ENCODE data around the gene NDRG4.

NDRG4 gene

DNA sequence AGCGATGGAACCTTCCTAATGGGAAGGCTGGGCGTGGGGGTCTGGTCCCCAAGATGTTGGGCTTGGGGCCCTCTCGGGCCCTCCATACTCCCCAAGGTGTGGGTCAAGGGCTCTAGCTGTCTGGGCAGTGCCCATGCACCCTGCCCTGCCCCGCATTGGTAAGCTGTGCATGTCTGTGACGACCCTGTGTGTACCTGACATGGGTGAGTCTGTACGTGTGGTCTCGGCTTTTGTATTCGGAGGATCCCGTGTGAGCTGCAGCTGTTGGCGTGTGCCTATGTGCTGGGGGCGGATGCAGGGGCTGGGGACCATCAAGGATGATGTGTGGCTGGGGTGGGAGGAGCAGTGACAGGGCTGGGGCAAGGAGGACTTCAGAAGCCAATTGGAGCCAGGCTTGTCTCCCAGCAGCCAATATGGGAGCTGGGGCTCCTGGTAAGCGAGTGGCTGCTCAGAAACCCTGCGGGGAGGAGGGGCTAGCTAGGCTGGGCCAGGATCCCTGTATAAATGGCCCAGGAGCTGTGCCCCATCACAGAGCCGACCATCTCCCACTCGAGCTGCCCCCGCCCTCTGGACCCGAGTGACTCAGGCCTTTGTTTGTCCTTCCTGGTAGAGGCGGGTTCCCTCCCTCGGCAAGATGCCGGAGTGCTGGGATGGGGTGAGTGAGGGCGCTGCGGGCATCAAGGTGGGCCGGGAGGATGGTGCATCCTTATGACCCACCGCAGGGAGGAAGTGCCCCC, at the start of gene NDRG4:
Gene NDRG4 (plus strand): TSS at position 529 of the 737 bp plus-strand sequence. CDS start 106 bp downstream, at position 635.
- peak; percentile 6 for DNase-seq

- DNase-seq: no peak
Observed at GRCh38 chr16:58450590-58450989, 49.4 kb upstream of the NDRG4 start.

DNA sequence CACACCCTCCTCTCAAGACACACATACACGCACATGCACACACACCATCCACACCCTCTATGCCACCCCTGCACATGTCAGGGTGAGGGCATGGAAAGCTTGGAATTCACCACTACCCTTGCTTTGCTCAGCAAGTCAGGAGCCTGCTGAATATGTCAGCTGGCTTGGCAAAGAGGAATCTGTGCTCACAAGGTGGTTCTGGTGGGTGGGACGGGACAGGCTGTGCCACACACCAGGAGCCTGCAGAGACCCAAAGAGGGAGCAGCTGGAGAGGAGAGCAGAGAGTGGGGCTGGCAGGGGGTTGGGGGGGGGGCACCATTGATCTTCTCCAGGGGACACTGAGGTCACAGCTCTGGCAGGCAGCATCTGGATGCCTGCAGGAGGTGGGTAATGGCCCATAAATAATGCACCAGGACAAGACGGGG, 48.7 kb upstream of the NDRG4 start:
- no peak for DNase-seq

DNA sequence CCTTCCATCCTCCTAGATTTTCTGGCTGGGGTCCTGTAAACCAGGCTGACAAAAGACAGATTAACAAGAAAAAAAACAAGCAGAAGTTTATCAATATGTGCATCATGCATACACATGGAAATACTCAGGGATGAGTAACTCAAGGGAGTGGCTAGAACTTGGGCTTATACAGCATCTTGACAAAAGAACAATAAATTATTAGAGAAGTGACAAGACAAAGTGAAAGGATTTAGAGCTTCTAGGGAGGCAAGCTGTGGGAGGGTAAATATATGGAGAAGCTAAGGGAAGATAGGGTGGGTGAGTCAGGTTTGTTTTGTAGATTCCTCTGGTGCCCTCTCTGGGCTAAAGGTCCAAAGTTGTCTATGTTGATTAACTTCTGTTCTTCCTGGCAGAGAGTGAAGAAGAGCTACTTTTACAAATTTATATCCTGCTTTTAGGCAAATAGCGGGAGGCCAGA, 48.0 kb upstream of the NDRG4 start:
- DNase-seq: peak; percentile 69

GRCh38 chr16:58452640-58453039, 47.3 kb upstream of the NDRG4 start:
- no peak for DNase-seq

GRCh38 chr16:58454178-58454577, 45.8 kb upstream of the NDRG4 start:
- no peak for DNase-seq

- no peak for DNase-seq
Observed at GRCh38 chr16:58454856-58455255, 45.1 kb upstream of the NDRG4 start.

DNA sequence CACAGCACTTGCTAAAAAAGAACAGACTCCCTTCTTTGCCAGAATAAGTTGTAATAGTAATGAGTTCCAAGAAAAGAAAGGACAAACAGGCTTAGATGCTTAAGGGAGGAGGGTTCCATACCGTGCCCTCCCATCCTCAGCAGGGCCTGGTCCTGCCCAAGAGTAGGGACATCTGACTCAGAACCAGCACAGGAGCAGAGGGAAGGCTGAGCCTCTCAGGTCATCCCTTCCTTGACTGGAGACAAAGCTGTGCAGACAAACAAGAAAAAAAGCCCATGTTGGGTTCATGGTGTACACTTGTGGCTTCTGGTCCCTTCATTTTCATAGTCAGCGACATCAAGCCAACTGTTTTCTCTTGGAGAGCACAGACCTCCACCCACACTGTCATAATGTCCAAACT, 44.2 kb upstream of the NDRG4 start:
- DNase-seq: no peak

DNA sequence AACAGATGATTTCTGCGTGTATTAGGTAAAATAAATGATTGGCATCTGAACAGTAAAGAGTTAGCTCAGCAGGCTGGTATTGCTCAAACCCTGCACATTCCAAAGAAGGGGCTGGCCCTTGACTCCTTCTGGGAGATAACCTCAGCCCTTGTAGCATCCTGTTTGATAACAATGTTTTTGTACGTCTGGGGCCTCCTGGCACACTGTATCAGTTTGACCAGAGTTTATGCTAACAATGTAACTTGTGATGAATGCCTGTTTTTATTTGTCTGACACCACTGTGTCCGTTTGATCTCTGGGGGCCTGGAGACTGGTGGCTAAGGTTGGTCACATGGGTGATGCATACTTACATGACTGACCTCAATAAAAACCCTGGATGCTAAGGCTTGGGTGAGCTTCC, 43.8 kb upstream of the NDRG4 start:
- no peak for DNase-seq

GRCh38 chr16:58458606-58459343, 41.2 kb upstream of the NDRG4 start:
- no peak for DNase-seq

DNA sequence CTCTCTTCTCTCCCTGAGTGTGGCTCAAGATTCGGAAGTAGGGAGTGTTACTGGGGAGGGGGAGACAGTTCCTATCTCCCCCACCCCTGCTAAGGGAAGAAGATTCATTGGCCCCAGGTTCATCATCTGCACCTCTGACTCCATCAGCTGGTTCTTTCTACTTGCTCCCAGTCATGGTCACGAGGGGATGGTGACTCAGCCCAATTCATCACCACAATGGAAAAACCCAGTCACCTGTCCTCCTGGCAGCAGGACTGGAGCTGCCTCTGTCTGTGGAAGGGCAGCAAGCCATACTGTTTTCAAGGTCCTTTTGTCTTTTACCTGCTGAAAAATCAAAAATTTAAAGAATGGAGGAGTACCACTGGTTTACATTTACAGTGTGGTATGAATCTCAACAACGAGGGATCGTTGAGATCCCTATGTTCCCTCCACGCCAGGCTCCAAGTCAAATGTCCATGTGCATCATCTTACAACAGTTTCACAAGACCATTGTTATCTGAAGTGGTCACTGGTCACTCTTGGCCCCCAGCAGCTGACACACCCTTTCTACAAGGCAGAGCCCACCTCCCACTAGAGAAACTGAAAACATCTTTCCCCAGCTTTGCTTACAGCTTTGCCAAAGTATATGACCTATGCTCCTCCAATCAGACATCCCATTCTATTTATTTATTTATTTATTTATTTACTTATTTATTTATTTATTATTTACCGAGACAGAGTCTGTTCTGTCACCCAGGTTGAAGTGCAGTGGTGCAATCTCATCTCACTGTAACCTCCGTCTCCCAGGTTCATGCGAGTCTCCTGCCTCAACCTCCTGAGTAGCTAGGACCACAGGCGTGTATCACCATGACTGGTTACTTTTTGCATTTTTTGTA, 40.4 kb upstream of the NDRG4 start:
- DNase-seq: no peak

DNA sequence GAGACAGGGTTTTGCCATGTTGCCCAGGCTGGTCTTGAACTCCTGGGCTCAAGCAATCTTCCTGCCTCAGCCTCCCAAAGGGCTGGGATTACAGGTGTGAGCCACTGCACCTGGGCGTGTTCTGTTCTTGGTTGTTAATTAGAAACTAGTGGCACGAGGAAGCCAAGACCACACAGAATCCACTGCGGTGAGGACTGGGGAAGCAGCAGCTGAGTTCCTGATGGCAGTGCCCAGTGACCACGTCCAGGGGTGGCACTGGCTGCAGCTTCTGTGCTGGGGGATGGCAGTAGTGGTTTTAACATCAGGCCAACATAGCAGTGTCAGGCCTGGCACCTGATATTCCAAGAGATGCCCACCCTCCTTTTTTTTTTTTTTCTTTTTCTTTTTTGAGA, 39.7 kb upstream of the NDRG4 start:
- no peak for DNase-seq

- no peak for DNase-seq
Observed at GRCh38 chr16:58461056-58461455, 38.9 kb upstream of the NDRG4 start.

GRCh38 chr16:58461640-58462039, 38.3 kb upstream of the NDRG4 start:
- no peak for DNase-seq

GRCh38 chr16:58462089-58462488, 37.9 kb upstream of the NDRG4 start:
- DNase-seq: no peak

DNA sequence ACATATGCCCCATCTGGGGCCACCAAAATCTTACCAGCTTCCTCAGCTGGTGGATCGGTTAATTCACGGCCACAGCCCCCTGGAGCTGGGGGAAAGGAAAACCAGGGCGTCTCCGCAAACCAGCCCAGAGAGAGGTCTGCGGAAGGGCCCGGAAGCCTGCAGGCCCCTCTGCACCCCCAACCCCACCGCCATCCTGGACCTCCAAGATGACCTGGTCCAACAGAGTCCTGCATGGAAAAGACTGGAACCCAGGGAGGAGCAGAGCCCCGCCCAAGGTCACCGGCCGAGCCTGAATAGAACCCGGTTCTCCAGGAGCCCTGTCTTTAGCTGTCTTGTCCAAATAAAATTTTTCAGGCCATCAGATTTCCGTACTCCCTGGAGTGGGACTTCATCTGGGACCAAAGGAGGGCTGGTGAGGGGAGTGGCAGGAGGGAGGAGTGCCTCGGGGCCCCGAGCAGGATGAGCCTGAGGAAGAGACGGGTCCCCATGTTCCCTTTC, 37.4 kb upstream of the NDRG4 start:
- DNase-seq: no peak

GRCh38 chr16:58462997-58463941, 36.7 kb upstream of the NDRG4 start:
- no peak for DNase-seq

DNA sequence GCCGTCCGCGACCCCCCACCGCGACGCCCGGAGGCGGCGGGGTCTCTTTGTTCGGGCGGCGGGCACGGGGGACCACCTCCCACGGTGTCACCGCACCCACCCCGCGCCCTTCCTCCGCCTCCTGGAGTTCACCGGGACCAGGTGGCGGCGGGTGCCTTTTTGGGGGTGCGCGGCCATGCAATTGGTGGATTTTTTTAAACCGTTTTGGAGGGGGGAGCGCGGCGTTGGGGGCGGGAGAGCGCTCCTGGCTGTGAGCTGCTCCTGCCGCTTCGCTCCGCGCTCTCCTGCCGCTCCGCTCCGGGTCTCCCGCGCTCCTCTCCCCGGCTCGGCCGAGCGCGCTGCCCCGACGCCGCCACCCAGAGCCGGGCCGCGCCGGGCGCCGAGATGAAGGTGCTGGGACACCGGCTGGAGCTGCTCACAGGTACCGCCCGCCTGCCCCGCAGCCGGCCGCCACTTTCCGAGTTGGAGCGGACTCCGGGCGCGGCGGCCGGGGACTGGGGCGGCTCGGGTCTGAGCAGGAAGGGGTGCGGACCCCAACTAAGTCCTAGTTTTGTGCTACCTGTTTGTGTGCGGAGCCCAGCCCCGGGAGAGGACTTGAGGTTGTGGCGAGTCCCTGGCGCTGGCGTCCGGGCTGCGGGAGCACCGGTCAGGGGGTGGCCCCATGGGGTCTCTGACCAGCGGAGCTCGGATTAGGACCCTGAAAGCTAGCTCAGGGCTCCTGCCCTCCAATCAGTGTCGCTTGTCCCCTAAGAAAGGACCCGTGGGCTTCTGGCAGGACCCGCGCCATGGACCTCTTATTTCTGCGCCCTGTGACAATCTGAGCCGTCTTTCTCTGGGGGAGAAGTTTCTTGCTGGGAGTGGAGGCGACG, 35.7 kb upstream of the NDRG4 start:
- DNase-seq: no peak

GRCh38 chr16:58464916-58465731, 34.8 kb upstream of the NDRG4 start:
- no peak for DNase-seq

- DNase-seq: no peak
Observed at GRCh38 chr16:58465817-58466216, 34.1 kb upstream of the NDRG4 start.

All from MV-4-11 (cell line).